ENCODE measurements around the gene AXIN1.
"Not testable (repeated sequence)": the region's sequence is repeated elsewhere in the genome, so short reads cannot be mapped to it uniquely, and the experiment has no call there.

The AXIN1 gene

GRCh38 chr16:381012-381788 lies 28.7 kb upstream of the AXIN1 start:
- DNase-seq = no peak

GRCh38 chr16:380762-381011 lies 28.2 kb upstream of the AXIN1 start:
- no peak for DNase-seq

- DNase-seq = no peak
Observed at GRCh38 chr16:379961-380761, 27.6 kb upstream of the AXIN1 start.

GRCh38 chr16:379183-379960 lies 26.8 kb upstream of the AXIN1 start:
- no peak for DNase-seq

GRCh38 chr16:378821-379182 lies 26.3 kb upstream of the AXIN1 start:
- no peak for DNase-seq

GRCh38 chr16:378113-378820 lies 25.7 kb upstream of the AXIN1 start:
- DNase-seq = not testable (repeated sequence)

GRCh38 chr16:377419-377951 lies 25.0 kb upstream of the AXIN1 start:
- DNase-seq = no peak

- no peak for DNase-seq
Observed at GRCh38 chr16:376817-377418, 24.4 kb upstream of the AXIN1 start.

GRCh38 chr16:375927-376816 lies 23.6 kb upstream of the AXIN1 start:
- DNase-seq = no peak

- DNase-seq = no peak
Observed at GRCh38 chr16:375212-375611, 22.7 kb upstream of the AXIN1 start.

- no peak for DNase-seq
Observed at GRCh38 chr16:374616-374926, 22.0 kb upstream of the AXIN1 start.

- no peak for DNase-seq
Observed at GRCh38 chr16:373848-374615, 21.5 kb upstream of the AXIN1 start.

- DNase-seq = no peak
Observed at GRCh38 chr16:373020-373598, 20.6 kb upstream of the AXIN1 start.

GRCh38 chr16:372302-372983 lies 19.9 kb upstream of the AXIN1 start:
- no peak for DNase-seq

- no peak for DNase-seq
Observed at GRCh38 chr16:371515-372301, 19.2 kb upstream of the AXIN1 start.

GRCh38 chr16:370979-371514 lies 18.5 kb upstream of the AXIN1 start:
- no peak for DNase-seq

GRCh38 chr16:370443-370842 lies 17.9 kb upstream of the AXIN1 start, which contains the start of gene MRPL28:
MRPL28 (minus strand) TSS chr16:370538; CDS start chr16:370218, 320 bp downstream.
- peak; percentile 82 to 88 (median 85) for DNase-seq

- no peak for DNase-seq
Observed at GRCh38 chr16:369866-370436, 17.4 kb upstream of the AXIN1 start.

All from activated CD4-positive, CD25-positive, alpha-beta regulatory T cell (primary cell).